Mesendoderm (in vitro differentiated cells): ENCODE results near the gene GRHL1.
"Not testable (repeated sequence)": the region's sequence is repeated elsewhere in the genome, so short reads cannot be mapped to it uniquely, and the experiment has no call there.

Experiments
- DNase-seq: peaks from one replicate; pipeline ENCODE4 v3.0.0; 2013
- H2AK5ac ChIP-seq: 2 replicates; pipeline ENCODE4 v1.6.1; 2013; ENCODE audit warnings: low read length, inconsistent platforms
- H2BK120ac ChIP-seq: 2 replicates; pipeline ENCODE4 v1.6.1; 2013; ENCODE audit warnings: low read depth, mild to moderate bottlenecking, low read length, moderate library complexity, mixed read lengths
- H2BK15ac ChIP-seq: replicated peaks from 2 replicates; pipeline ENCODE4 v1.6.1; 2013; ENCODE audit warnings: low read depth, mild to moderate bottlenecking, moderate library complexity
- H2BK5ac ChIP-seq: 2 replicates; pipeline ENCODE4 v1.6.1; 2013; ENCODE audit warnings: low read length, inconsistent platforms
- H3K18ac ChIP-seq: 2 replicates; pipeline ENCODE4 v1.6.1; 2013; ENCODE audit warnings: mild to moderate bottlenecking, low read length, mixed read lengths
- H3K23ac ChIP-seq: one replicate; pipeline ENCODE4 v1.6.1; 2013; ENCODE audit warnings: low read length
- H3K27ac ChIP-seq: 2 replicates; pipeline ENCODE4 v1.5.1; 2013; ENCODE audit warnings: low read depth, mild to moderate bottlenecking, inconsistent platforms, low read length, moderate library complexity
- H3K27me3 ChIP-seq: 2 replicates; pipeline ENCODE4 v1.6.1; 2013; ENCODE audit warnings: low read length, control low read depth, mild to moderate bottlenecking, inconsistent platforms; ENCODE audit not compliant: insufficient read depth, poor library complexity
- H3K36me3 ChIP-seq: 2 replicates; pipeline ENCODE4 v1.6.1; 2013; ENCODE audit warnings: low read length, inconsistent platforms; ENCODE audit not compliant: control insufficient read depth, insufficient read depth
- H3K4ac ChIP-seq: one replicate; pipeline ENCODE4 v1.6.1; 2013; ENCODE audit warnings: low read depth, mild to moderate bottlenecking, low read length, moderate library complexity
- H3K4me1 ChIP-seq: 2 replicates; pipeline ENCODE4 v1.6.1; 2013; ENCODE audit warnings: low read depth, low read length, inconsistent platforms; ENCODE audit not compliant: control insufficient read depth
- H3K4me2 ChIP-seq: 2 replicates; pipeline ENCODE4 v1.6.1; 2013; ENCODE audit warnings: low read length
- H3K4me3 ChIP-seq: 2 replicates; pipeline ENCODE4 v1.5.1; 2013; ENCODE audit warnings: mild to moderate bottlenecking, low read length
- H3K56ac ChIP-seq: one replicate; pipeline ENCODE4 v1.6.1; 2013; ENCODE audit warnings: low read length
- H3K79me1 ChIP-seq: 2 replicates; pipeline ENCODE4 v1.6.1; 2013; ENCODE audit warnings: low read length, inconsistent platforms
- H3K79me2 ChIP-seq: 2 replicates; pipeline ENCODE4 v1.6.1; 2013; ENCODE audit warnings: mild to moderate bottlenecking, low read length; ENCODE audit not compliant: control insufficient read depth, insufficient read depth
- H3K9ac ChIP-seq: 2 replicates; pipeline ENCODE4 v1.6.1; 2013; ENCODE audit warnings: low read length, inconsistent platforms
- H4K5ac ChIP-seq: one replicate; pipeline ENCODE4 v1.6.1; 2013; ENCODE audit warnings: low read length
- H4K8ac ChIP-seq: one replicate; pipeline ENCODE4 v1.6.1; 2013; ENCODE audit warnings: low read depth, mild to moderate bottlenecking, control low read depth, low read length, moderate library complexity
- WGBS: extraction: QIAGEN DNeasy Blood & Tissue Kit; methylation state at CpG from one replicate; pipeline ENCODE4 v1.1.7; 2013; ENCODE audit warnings: low lambda C conversion rate, missing lambda C conversion rate; ENCODE audit not compliant: insufficient coverage; ENCODE audit errors: extremely low coverage; 5-methylcytosine and 5-hydroxymethylcytosine counted together

Gene GRHL1

GRCh38 chr2:10010861-10011605 lies 59.5 kb downstream of the GRHL1 start:
- H3K56ac ChIP-seq, H3K79me1 ChIP-seq, H3K4ac ChIP-seq, H2BK15ac ChIP-seq, H2BK120ac ChIP-seq, H2BK5ac ChIP-seq, H3K4me2 ChIP-seq, H3K36me3 ChIP-seq, H3K18ac ChIP-seq, H3K27me3 ChIP-seq, H3K79me2 ChIP-seq, H4K8ac ChIP-seq, H3K27ac ChIP-seq, H3K23ac ChIP-seq, H3K9ac ChIP-seq, DNase-seq, H4K5ac ChIP-seq, H3K4me1 ChIP-seq, H2AK5ac ChIP-seq, H3K4me3 ChIP-seq: not testable (repeated sequence)
- whole genome bisulfite sequencing: no CpG with 5 or more reads among the region's 52 CpGs

- not testable (repeated sequence) for H2BK15ac ChIP-seq, H3K36me3 ChIP-seq, H3K4me2 ChIP-seq, H4K8ac ChIP-seq, H3K4me1 ChIP-seq, H3K18ac ChIP-seq, H3K23ac ChIP-seq, H2BK5ac ChIP-seq, H3K9ac ChIP-seq, H2BK120ac ChIP-seq, H3K4ac ChIP-seq, H3K56ac ChIP-seq, H3K27ac ChIP-seq, H3K27me3 ChIP-seq, H2AK5ac ChIP-seq, H3K79me2 ChIP-seq, DNase-seq, H3K79me1 ChIP-seq, H3K4me3 ChIP-seq, H4K5ac ChIP-seq
- WGBS: no CpG with 5 or more reads among the region's 61 CpGs
These were observed 60.3 kb downstream of the GRHL1 start for GRCh38 chr2:10011606-10012325.

- H3K56ac ChIP-seq, H3K4me1 ChIP-seq, DNase-seq, H3K36me3 ChIP-seq, H3K4ac ChIP-seq, H3K27ac ChIP-seq, H2BK5ac ChIP-seq, H2AK5ac ChIP-seq, H3K9ac ChIP-seq, H3K23ac ChIP-seq, H3K27me3 ChIP-seq, H3K79me1 ChIP-seq, H4K8ac ChIP-seq, H3K4me3 ChIP-seq, H3K18ac ChIP-seq, H3K79me2 ChIP-seq, H3K4me2 ChIP-seq, H2BK15ac ChIP-seq, H4K5ac ChIP-seq, H2BK120ac ChIP-seq: not testable (repeated sequence)
- WGBS: no CpG with 5 or more reads among the region's 37 CpGs
These were observed 61.0 kb downstream of the GRHL1 start for GRCh38 chr2:10012366-10012962.

- Histone ChIP-seq H3K4me2 (no peak overlapping the region), H3K23ac (no peak overlapping the region), H3K27ac (no peak overlapping the region), H2BK5ac (no peak overlapping the region), H3K56ac (no peak overlapping the region), H4K8ac (no peak overlapping the region), H3K9ac (no peak overlapping the region), H3K4me1 (no peaks in the 10 kb centered on the region), H3K4me3 (no peak overlapping the region), H2BK15ac (no peak overlapping the region), H3K79me1 (no peaks in the 10 kb centered on the region), H3K27me3 (no peaks in the 10 kb centered on the region), H4K5ac (no peak overlapping the region), H3K4ac (no peak overlapping the region), H2AK5ac (no peak overlapping the region), H2BK120ac (no peak overlapping the region), H3K18ac (no peak overlapping the region), H3K36me3 (no peaks in the 10 kb centered on the region), H3K79me2 (no peaks in the 10 kb centered on the region)
- no CpG with 5 or more reads among the region's 29 CpGs for WGBS
- no peak for DNase-seq
These were observed 61.5 kb downstream of the GRHL1 start for GRCh38 chr2:10012963-10013461.

GRCh38 chr2:10013651-10014417 lies 62.3 kb downstream of the GRHL1 start:
- not testable (repeated sequence) for H4K8ac ChIP-seq, H2BK5ac ChIP-seq, H3K27ac ChIP-seq, H3K79me1 ChIP-seq, H3K27me3 ChIP-seq, H4K5ac ChIP-seq, H3K56ac ChIP-seq, H3K4ac ChIP-seq, H3K23ac ChIP-seq, H3K4me2 ChIP-seq, DNase-seq, H3K36me3 ChIP-seq, H3K4me3 ChIP-seq, H3K79me2 ChIP-seq, H3K4me1 ChIP-seq, H3K9ac ChIP-seq, H2AK5ac ChIP-seq, H2BK120ac ChIP-seq, H3K18ac ChIP-seq, H2BK15ac ChIP-seq
- no CpG with 5 or more reads among the region's 43 CpGs for WGBS
